SK-N-SH (cell line): ENCODE results near the gene RER1.

Experiments used
- CTCF ChIP-seq: fragments of 200-600 bp; sonication (generic); IDR thresholded peaks from 2 replicates; pipeline ENCODE4 v1.6.1; 2017; ENCODE audit warnings: antibody characterized with exemption, mild to moderate bottlenecking, moderate library complexity
- EP300 ChIP-seq, 2 experiments: IDR thresholded peaks; 2 replicates each; pipeline versions ENCODE4 v1.4.0 to v1.6.1; 2012; ENCODE audit warnings: borderline replicate concordance in 1 of 2, low read depth in 1 of 2, low read length in 1 of 2
- IRF3 ChIP-seq: fragments of 150-350 bp; IDR thresholded peaks from 2 replicates; pipeline ENCODE4 v1.6.1; 2016; ENCODE audit warnings: mild to moderate bottlenecking, low read depth, low read length
- PBX3 ChIP-seq: IDR thresholded peaks from 2 replicates; pipeline ENCODE4; 2012
- RFX5 ChIP-seq: IDR thresholded peaks from 2 replicates; pipeline ENCODE4 v1.6.1; 2012; ENCODE audit warnings: mild to moderate bottlenecking, improper control_type of control experiment, low read length
- RXRA ChIP-seq: IDR thresholded peaks from 2 replicates; pipeline ENCODE4 v1.4.0; 2012; ENCODE audit warnings: low read depth, mild to moderate bottlenecking, borderline replicate concordance

GRCh38 chr1:2433196-2433595 lies 41.6 kb downstream of the RER1 start:
- TF ChIP-seq CTCF (no peak), RXRA (no peak), EP300 (IDR thresholded peaks at IDR 0.05; ENCODE audit: borderline replicate concordance in 1 of 2, low read depth in 1 of 2, low read length in 1 of 2) (no peak), RFX5 (no peak), PBX3 (no peak), IRF3 (no peak)
